Measurements from ENCODE around the gene PPM1E.

GRCh38 chr17:58757162-58757613 is 1.5 kb downstream of the PPM1E start:
- TF ChIP-seq CTCF (IDR thresholded peaks at IDR 0.05; ENCODE audit: low read depth, low read length): no peak
- TF ChIP-seq EZH2phosphoT487 (IDR thresholded peaks at IDR 0.05; ENCODE audit: low read depth): no peak

All from OCI-LY3 (cell line).